Middle frontal gyrus (tissue), 1 donor: ENCODE results near the gene CWC27.

Experiments
- DNase-seq: peaks from one replicate; pipeline ENCODE4 v3.0.0-alpha.2; 2015; ENCODE audit warnings: low spot score; ENCODE audit errors: extremely low spot score

Gene CWC27

DNA sequence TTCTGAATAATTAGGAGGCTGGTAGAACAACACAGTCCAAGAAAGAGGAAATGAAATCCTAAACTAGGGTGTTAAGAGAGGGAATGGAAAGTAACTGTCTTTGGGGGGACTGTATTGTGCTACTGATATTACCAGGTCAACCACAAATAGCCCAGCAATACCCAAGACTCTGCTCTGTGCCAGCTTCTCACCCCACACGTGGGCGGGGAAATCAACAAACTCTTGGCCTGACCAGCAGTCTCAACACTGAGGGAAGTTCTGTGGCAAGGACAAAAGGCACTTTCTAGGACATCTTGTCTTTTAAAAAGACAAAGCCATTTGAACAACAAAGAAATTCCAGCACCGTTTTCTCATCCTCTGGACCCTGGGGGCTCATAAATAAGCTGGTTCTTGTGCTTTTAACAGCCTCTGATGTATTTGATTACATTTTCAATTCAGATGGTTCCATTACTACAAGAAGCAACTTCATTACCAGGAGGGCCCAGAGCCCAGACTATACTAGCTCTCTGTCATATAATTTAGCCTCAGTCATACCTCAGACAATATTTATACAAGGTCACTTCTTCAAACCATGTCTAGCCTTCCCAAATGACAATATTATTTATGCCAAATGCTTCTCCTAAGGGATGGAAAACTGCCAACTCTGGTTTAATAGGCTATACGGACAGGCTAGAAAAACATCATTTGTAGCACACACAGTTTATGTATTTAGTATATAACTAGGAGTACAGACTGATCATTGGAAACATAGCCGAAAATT, 297.8 kb downstream of the CWC27 start:
- DNase-seq = no peak

GRCh38 chr5:65067147-65067506, 298.4 kb downstream of the CWC27 start:
- no peak for DNase-seq
